Bone marrow (tissue), 2 donors: ENCODE results near the gene SELENOK.
"Not testable (repeated sequence)": the region's sequence is repeated elsewhere in the genome, so short reads cannot be mapped to it uniquely, and the experiment has no call there.

ENCODE experiments used
- DNase-seq, 2 donors: peaks; one replicate each; lab custom pipeline; 2025; lab: John Stamatoyannopoulos, UW

The SELENOK gene

GRCh38 chr3:53891497-53892285 lies at the start of gene SELENOK:
Gene SELENOK, minus strand, starts transcription at chr3:53891859.
- peak; percentile 85 to 98 for DNase-seq

GRCh38 chr3:53941184-53941583 lies 49.5 kb upstream of the SELENOK start:
- no peak for DNase-seq

- no peak for DNase-seq
Observed at GRCh38 chr3:53940623-53941022, 49.0 kb upstream of the SELENOK start.

- DNase-seq, result no peak
Observed at GRCh38 chr3:53939813-53940212, 48.2 kb upstream of the SELENOK start.

GRCh38 chr3:53939086-53939582 lies 47.5 kb upstream of the SELENOK start:
- no peak for DNase-seq

- DNase-seq, result peak in 1 of 2 donors; percentile 36
Observed at GRCh38 chr3:53938645-53939044, 47.0 kb upstream of the SELENOK start.

- no peak for DNase-seq
Observed at GRCh38 chr3:53936347-53936746, 44.7 kb upstream of the SELENOK start.

GRCh38 chr3:53935283-53935901 lies 43.7 kb upstream of the SELENOK start:
- DNase-seq, result no peak

- DNase-seq, result not testable (repeated sequence)
Observed at GRCh38 chr3:53927208-53927872, 35.7 kb upstream of the SELENOK start.

- DNase-seq, result no peak
Observed at GRCh38 chr3:53921296-53921695, 29.6 kb upstream of the SELENOK start.

- no peak for DNase-seq
Observed at GRCh38 chr3:53919741-53920140, 28.1 kb upstream of the SELENOK start.

- no peak for DNase-seq
Observed at GRCh38 chr3:53913401-53913800, 21.7 kb upstream of the SELENOK start.

- no peak for DNase-seq
Observed at GRCh38 chr3:53902711-53903110, 11.1 kb upstream of the SELENOK start.

GRCh38 chr3:53902067-53902466 lies 10.4 kb upstream of the SELENOK start:
- DNase-seq, result no peak

- DNase-seq, result no peak
Observed at GRCh38 chr3:53900666-53901331, 9.1 kb upstream of the SELENOK start.

GRCh38 chr3:53899750-53900149 lies 8.1 kb upstream of the SELENOK start:
- no peak for DNase-seq

- DNase-seq, result no peak
Observed at GRCh38 chr3:53892286-53892637, 603 bp upstream of the SELENOK start.

- no peak for DNase-seq
Observed at GRCh38 chr3:53890726-53891475, 758 bp downstream of the SELENOK start.

- DNase-seq, result no peak
Observed at GRCh38 chr3:53888232-53888631, 3.4 kb downstream of the SELENOK start.

- no peak for DNase-seq
Observed at GRCh38 chr3:53887446-53887845, 4.2 kb downstream of the SELENOK start.

GRCh38 chr3:53885239-53885638 lies 6.4 kb downstream of the SELENOK start:
- no peak for DNase-seq

- no peak for DNase-seq
Observed at GRCh38 chr3:53884623-53885022, 7.0 kb downstream of the SELENOK start.
